Calu3 (cell line): ENCODE results near the gene C1R. TPM values are rescaled to one million over a fixed set of nuclear protein-coding genes. Genes with fewer than 3 reads are reported as not detected.

Experiments used
- BruUV-seq: library from RNA; stranded (reverse); fragments of 400-500 nt; replicated peaks from 2 replicates; lab custom pipeline; 2021; lab: Mats Ljungman, UMichigan
- CTCF ChIA-PET: fragments of 300-600 bp; sonication (Branson Sonifier 250); formaldehyde crosslinking; loops from one replicate; lab custom pipeline; 2022; ENCODE audit warnings: antibody characterized with exemption; lab: Charles Lee
- DNase-seq: peaks from one replicate; pipeline ENCODE4 v3.0.0; 2022
- H3K27ac Mint-ChIP-seq: one replicate; pipeline ENCODE4 v1.8.0; 2022; ENCODE audit warnings: mixed read lengths; ENCODE audit not compliant: unreplicated experiment
- H3K27me3 Mint-ChIP-seq: one replicate; pipeline ENCODE4 v1.8.0; 2022; ENCODE audit warnings: mixed read lengths; ENCODE audit not compliant: unreplicated experiment
- H3K36me3 Mint-ChIP-seq: one replicate; pipeline ENCODE4 v1.8.0; 2022; ENCODE audit warnings: mild to moderate bottlenecking, moderate library complexity, mixed read lengths; ENCODE audit not compliant: insufficient read depth, unreplicated experiment
- H3K4me1 Mint-ChIP-seq: one replicate; pipeline ENCODE4 v1.8.0; 2022; ENCODE audit warnings: mild to moderate bottlenecking, low read depth, mixed read lengths; ENCODE audit not compliant: unreplicated experiment
- H3K4me3 Mint-ChIP-seq: one replicate; pipeline ENCODE4 v1.8.0; 2022; ENCODE audit warnings: mild to moderate bottlenecking, low read depth, moderate library complexity, mixed read lengths; ENCODE audit not compliant: unreplicated experiment
- H3K9me3 Mint-ChIP-seq: one replicate; pipeline ENCODE4 v1.8.0; 2022; ENCODE audit warnings: low read depth, mixed read lengths; ENCODE audit not compliant: unreplicated experiment
- intact Hi-C: fragments of 100-400 bp; cut with micrococcal nuclease; formaldehyde crosslinking; loops from one replicate; pipeline ENCODE4 v1.10.0; 2022; ENCODE audit not compliant: unreplicated experiment
- total RNA-seq: library from RNA; stranded (reverse); gene quantifications from 2 replicates; pipeline ENCODE4 v1.2.3, GENCODE V29; 2022
- TF ChIP-seq, protein P1 (sequence below): fragments of 200-600 bp; IDR thresholded peaks from one replicate; pipeline ENCODE4 v1.8.0; 2022; ENCODE audit warnings: antibody characterized with exemption; ENCODE audit not compliant: unreplicated experiment

The C1R gene
- total RNA-seq, 1 experiment from 2014 or later: 7.6 TPM

DNA sequence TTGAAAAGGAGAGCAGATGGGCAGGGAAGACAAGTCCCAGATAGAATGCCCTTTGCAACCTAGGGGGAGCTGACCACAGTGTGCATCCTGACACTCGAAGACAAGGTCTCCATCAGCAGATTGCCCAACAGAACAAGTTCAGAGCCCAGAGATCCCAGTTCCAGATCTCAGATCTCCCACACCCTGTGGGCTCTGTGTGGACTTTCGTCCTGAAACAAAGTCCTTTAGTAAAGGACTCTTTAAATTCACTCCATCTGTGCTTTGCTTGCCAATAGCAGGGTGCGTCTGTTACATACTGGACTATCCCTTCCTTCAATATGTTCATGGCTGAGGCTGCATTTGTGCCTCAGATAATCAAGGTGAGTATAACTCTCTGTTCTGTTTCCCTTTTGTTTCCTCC is 25.4 kb upstream of the C1R start:
- CTCF ChIA-PET: no interaction called here
- intact Hi-C loops: no loop called here
- BruUV-seq: no TSS peak
- H3K27me3 Mint-ChIP-seq: no peaks in the 10 kb centered on the region
- peaks cover 18% of the 10 kb centered on the region for H3K36me3 Mint-ChIP-seq
- no peaks in the 10 kb centered on the region for H3K9me3 Mint-ChIP-seq
- H3K4me1 Mint-ChIP-seq: no peaks in the 10 kb centered on the region
- TF ChIP-seq, protein P1, sequence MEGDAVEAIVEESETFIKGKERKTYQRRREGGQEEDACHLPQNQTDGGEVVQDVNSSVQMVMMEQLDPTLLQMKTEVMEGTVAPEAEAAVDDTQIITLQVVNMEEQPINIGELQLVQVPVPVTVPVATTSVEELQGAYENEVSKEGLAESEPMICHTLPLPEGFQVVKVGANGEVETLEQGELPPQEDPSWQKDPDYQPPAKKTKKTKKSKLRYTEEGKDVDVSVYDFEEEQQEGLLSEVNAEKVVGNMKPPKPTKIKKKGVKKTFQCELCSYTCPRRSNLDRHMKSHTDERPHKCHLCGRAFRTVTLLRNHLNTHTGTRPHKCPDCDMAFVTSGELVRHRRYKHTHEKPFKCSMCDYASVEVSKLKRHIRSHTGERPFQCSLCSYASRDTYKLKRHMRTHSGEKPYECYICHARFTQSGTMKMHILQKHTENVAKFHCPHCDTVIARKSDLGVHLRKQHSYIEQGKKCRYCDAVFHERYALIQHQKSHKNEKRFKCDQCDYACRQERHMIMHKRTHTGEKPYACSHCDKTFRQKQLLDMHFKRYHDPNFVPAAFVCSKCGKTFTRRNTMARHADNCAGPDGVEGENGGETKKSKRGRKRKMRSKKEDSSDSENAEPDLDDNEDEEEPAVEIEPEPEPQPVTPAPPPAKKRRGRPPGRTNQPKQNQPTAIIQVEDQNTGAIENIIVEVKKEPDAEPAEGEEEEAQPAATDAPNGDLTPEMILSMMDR: no peak
- DNase-seq: no peak
- no peak overlapping the region for H3K27ac Mint-ChIP-seq
- no peak overlapping the region for H3K4me3 Mint-ChIP-seq

GRCh38 chr12:7116916-7117315 is 24.7 kb upstream of the C1R start:
- Mint-ChIP-seq H3K9me3 (no peaks in the 10 kb centered on the region), H3K4me1 (no peaks in the 10 kb centered on the region), H3K27ac (no peak overlapping the region), H3K36me3 (peaks cover 18% of the 10 kb centered on the region), H3K27me3 (no peaks in the 10 kb centered on the region), H3K4me3 (no peak overlapping the region)
- TF ChIP-seq, protein P1: no peak
- no peak for DNase-seq
- BruUV-seq: no TSS peak
- CTCF ChIA-PET: no interaction called here
- intact Hi-C loops: no loop called here

GRCh38 chr12:7116196-7116595 is 24.0 kb upstream of the C1R start:
- no peaks in the 10 kb centered on the region for H3K4me1 Mint-ChIP-seq
- DNase-seq: no peak
- H3K27me3 Mint-ChIP-seq: no peaks in the 10 kb centered on the region
- H3K27ac Mint-ChIP-seq: no peak overlapping the region
- no peaks in the 10 kb centered on the region for H3K9me3 Mint-ChIP-seq
- H3K36me3 Mint-ChIP-seq: peaks cover 18% of the 10 kb centered on the region
- intact Hi-C loops: no loop called here
- no peak overlapping the region for H3K4me3 Mint-ChIP-seq
- TF ChIP-seq, protein P1: no peak
- CTCF ChIA-PET: no interaction called here
- BruUV-seq: no TSS peak

DNA sequence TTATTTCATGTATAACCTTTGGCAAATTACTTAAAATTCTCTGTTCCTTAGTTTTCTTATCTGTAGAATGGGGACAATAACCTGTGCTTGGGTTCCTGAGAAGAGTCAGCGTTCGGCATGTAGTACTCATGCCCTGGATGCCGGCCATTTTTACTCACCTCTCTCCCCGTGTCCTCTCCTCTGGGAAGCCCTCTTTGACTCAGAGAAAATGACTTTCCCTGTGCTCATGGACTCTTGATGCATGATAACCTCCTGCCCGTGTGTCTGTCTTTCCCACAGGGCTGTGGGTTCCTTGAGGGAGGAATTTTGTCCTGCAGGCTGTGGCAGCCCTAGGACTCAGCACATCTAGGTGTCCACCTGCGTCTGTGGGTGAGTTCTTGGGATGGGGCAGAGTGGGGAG is 22.6 kb upstream of the C1R start:
- Mint-ChIP-seq H3K27ac (no peak overlapping the region), H3K9me3 (no peaks in the 10 kb centered on the region), H3K36me3 (peaks cover 18% of the 10 kb centered on the region), H3K4me3 (no peak overlapping the region), H3K27me3 (no peaks in the 10 kb centered on the region), H3K4me1 (peaks cover under 1% of the 10 kb centered on the region)
- DNase-seq: no peak
- CTCF ChIA-PET: no interaction called here
- intact Hi-C loops: loop anchor here (5.0 kb wide), 1 partner anchor 168 kb away; no protein-coding TSS in a partner anchor
- TF ChIP-seq, protein P1: no peak
- no TSS peak for BruUV-seq
